NCI-H510A (cell line): Measurements from ENCODE around the gene GFOD2.

Source experiments
- DNase-seq: peaks from one replicate; lab custom pipeline; 2025; lab: John Stamatoyannopoulos, UW

GFOD2 gene

GRCh38 chr16:67672306-67672705 lies 46.8 kb downstream of the GFOD2 start:
- no peak for DNase-seq

DNA sequence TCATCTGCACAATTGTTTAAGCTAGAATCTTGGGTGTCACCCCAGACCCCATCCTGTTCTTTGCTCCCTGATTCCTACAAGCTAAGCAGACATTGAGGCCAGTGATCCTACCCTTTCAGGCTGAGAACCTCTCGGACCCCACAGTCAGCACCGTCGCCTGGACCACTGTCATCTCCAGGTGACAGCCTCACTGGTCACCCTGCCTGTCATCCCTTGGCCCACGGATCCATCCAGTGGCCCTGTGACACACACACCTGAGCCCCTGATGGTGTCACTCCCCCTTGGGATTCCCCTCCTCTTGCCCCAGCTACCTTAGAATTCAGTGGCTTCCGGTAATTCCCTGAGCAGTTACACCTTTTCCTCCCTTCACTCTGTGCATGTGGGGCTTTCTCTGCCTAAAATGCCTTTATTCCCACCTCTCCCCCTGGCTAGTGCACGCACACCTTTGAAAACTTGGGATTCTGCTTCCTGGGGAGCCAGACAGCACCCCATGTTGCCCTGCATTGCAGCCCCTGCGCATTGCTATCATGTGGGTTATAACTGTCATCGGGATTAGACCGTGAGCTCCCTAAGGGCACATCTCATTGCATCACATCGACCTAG lies 49.5 kb downstream of the GFOD2 start:
- no peak for DNase-seq

- DNase-seq, result no peak
Measured at GRCh38 chr16:67668495-67669157, 50.5 kb downstream of the GFOD2 start.

GRCh38 chr16:67667817-67668494 lies 51.2 kb downstream of the GFOD2 start:
- peak; percentile 74 for DNase-seq

- DNase-seq, result no peak
Measured at GRCh38 chr16:67667453-67667816, 51.7 kb downstream of the GFOD2 start.

GRCh38 chr16:67666559-67667452 lies 52.3 kb downstream of the GFOD2 start, which contains the start of the genes C16orf86 and ENKD1:
Gene C16orf86, plus strand, starts transcription at chr16:67666814. Its CDS starts 157 bp downstream, at chr16:67666971.
Gene ENKD1, minus strand, starts transcription at chr16:67666750. Its CDS starts 308 bp downstream, at chr16:67666442.
- peak; percentile 36 for DNase-seq

GRCh38 chr16:67666032-67666551 lies 53.0 kb downstream of the GFOD2 start:
- no peak for DNase-seq

GRCh38 chr16:67665598-67665997 lies 53.5 kb downstream of the GFOD2 start:
- no peak for DNase-seq

DNA sequence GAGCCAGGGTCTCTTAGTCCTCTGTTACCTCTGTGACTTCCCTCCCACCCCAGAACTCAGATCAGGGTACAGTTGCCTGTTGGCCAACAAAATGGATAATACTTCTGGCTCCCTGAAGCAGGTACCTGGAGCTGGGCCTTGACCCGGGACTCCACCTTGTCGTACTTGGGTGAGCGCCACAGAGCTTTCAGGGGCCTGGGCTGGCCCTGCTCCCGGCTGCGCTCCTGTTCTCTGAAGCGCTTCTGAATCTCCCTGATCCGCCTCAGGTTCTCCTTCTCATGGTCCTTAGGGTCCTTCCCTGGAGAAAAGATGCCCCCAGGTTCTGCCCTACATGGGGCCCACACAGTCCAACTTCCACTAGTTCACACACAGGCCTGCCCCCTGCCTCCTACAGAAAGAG lies 54.2 kb downstream of the GFOD2 start:
- DNase-seq, result no peak

- DNase-seq, result no peak
Measured at GRCh38 chr16:67664258-67664657, 54.9 kb downstream of the GFOD2 start.

GRCh38 chr16:67663877-67664222 lies 55.3 kb downstream of the GFOD2 start:
- DNase-seq, result no peak

DNA sequence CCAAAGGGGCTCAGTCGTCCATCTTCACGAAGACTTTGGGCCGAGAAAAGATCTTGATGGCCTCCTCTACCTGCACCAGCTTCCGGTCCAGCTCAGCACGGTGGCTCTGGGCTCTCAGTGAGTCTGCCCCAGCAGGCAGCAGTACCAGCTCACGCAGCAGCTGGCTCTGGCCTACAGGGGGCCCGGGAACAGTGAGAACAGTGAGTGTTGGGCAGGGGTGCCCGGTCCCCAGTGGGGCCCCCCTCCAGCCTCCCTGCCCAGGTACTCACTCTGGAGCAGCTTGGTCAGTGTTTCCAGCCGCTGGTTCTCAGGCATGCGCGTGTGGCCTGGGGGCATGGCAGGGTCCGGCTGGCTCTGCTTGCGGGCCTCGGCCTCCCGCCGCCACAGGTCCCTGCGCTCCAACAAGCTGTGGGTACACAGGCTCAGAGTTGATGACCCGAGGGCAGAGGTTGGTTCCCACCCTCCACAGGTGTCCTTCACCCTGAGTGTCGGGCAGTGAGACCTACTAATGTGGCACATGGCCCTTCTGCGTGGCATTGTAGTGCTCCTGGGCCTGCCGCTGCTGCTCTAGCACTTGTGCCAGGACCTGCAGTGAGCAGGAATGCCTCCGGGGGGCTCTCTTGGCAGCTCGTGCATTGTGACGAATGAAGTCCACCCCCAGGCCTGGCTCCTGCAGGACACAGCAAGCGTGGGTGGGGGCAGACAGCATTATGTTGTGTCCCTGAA lies 55.8 kb downstream of the GFOD2 start:
- no peak for DNase-seq

- DNase-seq, result no peak
Measured at GRCh38 chr16:67662653-67663010, 56.5 kb downstream of the GFOD2 start.

DNA sequence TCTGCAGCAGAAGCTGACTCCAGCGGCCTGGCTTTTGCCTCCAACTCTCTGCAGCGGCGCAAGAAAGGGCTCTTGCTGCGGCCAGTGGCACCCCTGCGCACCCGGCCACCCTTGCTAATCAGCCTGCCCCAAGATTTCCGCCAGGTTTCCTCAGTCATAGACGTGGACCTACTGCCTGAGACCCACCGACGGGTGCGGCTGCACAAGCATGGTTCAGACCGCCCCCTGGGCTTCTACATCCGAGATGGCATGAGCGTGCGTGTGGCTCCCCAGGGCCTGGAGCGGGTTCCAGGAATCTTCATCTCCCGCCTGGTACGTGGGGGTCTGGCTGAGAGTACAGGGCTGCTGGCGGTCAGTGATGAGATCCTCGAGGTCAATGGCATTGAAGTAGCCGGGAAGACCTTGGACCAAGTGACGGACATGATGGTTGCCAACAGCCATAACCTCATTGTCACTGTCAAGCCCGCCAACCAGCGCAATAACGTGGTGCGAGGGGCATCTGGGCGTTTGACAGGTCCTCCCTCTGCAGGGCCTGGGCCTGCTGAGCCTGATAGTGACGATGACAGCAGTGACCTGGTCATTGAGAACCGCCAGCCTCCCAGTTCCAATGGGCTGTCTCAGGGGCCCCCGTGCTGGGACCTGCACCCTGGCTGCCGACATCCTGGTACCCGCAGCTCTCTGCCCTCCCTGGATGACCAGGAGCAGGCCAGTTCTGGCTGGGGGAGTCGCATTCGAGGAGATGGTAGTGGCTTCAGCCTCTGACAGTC lies 57.0 kb downstream of the GFOD2 start:
- no peak for DNase-seq

GRCh38 chr16:67661101-67661761 lies 57.9 kb downstream of the GFOD2 start:
- DNase-seq, result no peak

DNA sequence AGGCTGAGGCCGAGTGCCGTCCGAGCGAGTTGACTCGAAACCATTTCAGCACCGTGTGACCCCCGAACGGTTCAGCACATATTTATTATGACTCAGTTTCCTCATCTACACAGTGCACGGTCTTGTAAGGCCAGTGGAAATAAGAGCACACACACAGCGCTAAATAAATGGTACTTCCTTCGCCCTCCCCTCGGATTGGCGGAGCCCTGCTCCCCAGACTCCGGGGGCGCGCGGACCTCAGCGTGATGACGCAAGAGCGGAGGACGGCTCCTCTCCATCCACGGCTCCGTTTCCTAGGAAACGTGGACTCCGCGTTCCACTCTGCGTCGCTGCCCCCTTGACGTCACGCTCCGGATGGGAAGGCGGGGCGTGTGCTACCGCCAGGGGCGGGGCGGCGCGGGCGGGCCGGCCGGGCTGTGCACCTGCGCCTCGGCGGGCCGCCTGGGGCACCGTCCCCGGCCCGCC lies 58.5 kb downstream of the GFOD2 start, which contains the start of gene PARD6A:
TSS of gene PARD6A (plus strand) at position 397 of the 465 bp plus-strand sequence. CDS start 79 bp downstream, outside the sequence.
- DNase-seq, result peak; percentile 85

- peak; percentile 59 for DNase-seq
Measured at GRCh38 chr16:67659675-67660563, 59.2 kb downstream of the GFOD2 start, which contains the start of gene ACD. Gene ACD, minus strand, starts transcription at chr16:67660260. Its CDS starts 40 bp downstream, at chr16:67660220.

GRCh38 chr16:67658849-67659674 lies 60.1 kb downstream of the GFOD2 start:
- no peak for DNase-seq
